ENCODE measurements around the gene DENND1A. TPM values are rescaled to one million over a fixed set of nuclear protein-coding genes. Genes with fewer than 3 reads are reported as not detected.

Gene DENND1A
- total RNA-seq, 2 donors from 2014 or later: 17.8 to 36.6 TPM

- H3K27me3 ChIP-seq (replicated peaks; ENCODE audit: insufficient read depth): no peaks in the 10 kb centered on the region
- H3K4me1 ChIP-seq (ENCODE audit: control insufficient read depth in 1 of 2, low read depth in 2 of 2): no peaks in the 10 kb centered on the region
- no peak for TF ChIP-seq CTCF (IDR thresholded peaks at IDR 0.05)
- H3K27ac ChIP-seq: no peak overlapping the region
- H3K36me3 ChIP-seq: no peaks in the 10 kb centered on the region
- DNase-seq (ENCODE audit: low spot score): no peak
- H3K4me3 ChIP-seq: no peak overlapping the region
- no peak for ATAC-seq (ENCODE audit: insufficient number of reproducible peaks, low FRiP score, low read depth)
- H3K9me3 ChIP-seq: no peaks in the 10 kb centered on the region
Observed at GRCh38 chr9:123368023-123368422, 561.9 kb downstream of the DENND1A start.

- Histone ChIP-seq H3K36me3 (no peaks in the 10 kb centered on the region), H3K27me3 (replicated peaks; ENCODE audit: insufficient read depth) (no peaks in the 10 kb centered on the region), H3K27ac (no peak overlapping the region), H3K4me3 (no peak overlapping the region), H3K9me3 (no peaks in the 10 kb centered on the region), H3K4me1 (ENCODE audit: control insufficient read depth in 1 of 2, low read depth in 2 of 2) (no peaks in the 10 kb centered on the region)
- DNase-seq (ENCODE audit: low spot score) (no peak), ATAC-seq (ENCODE audit: insufficient number of reproducible peaks, low FRiP score, low read depth) (no peak)
- TF ChIP-seq CTCF (IDR thresholded peaks at IDR 0.05): no peak
Observed at GRCh38 chr9:123365881-123366528, 563.9 kb downstream of the DENND1A start.

- no peaks in the 10 kb centered on the region for H3K27me3 ChIP-seq (replicated peaks; ENCODE audit: insufficient read depth)
- no peaks in the 10 kb centered on the region for H3K9me3 ChIP-seq
- DNase-seq (ENCODE audit: low spot score) (no peak), ATAC-seq (ENCODE audit: insufficient number of reproducible peaks, low FRiP score, low read depth) (no peak)
- H3K4me3 ChIP-seq: no peak overlapping the region
- H3K4me1 ChIP-seq (ENCODE audit: control insufficient read depth in 1 of 2, low read depth in 2 of 2): no peaks in the 10 kb centered on the region
- no peak overlapping the region for H3K27ac ChIP-seq
- no peak for TF ChIP-seq CTCF (IDR thresholded peaks at IDR 0.05)
- H3K36me3 ChIP-seq: no peaks in the 10 kb centered on the region
Observed at GRCh38 chr9:123365287-123365880, 564.5 kb downstream of the DENND1A start.

GRCh38 chr9:123364241-123364824 is 565.6 kb downstream of the DENND1A start:
- Histone ChIP-seq H3K9me3 (no peaks in the 10 kb centered on the region), H3K36me3 (no peaks in the 10 kb centered on the region), H3K27ac (no peak overlapping the region), H3K4me3 (no peak overlapping the region), H3K4me1 (ENCODE audit: control insufficient read depth in 1 of 2, low read depth in 2 of 2) (no peaks in the 10 kb centered on the region), H3K27me3 (replicated peaks; ENCODE audit: insufficient read depth) (no peaks in the 10 kb centered on the region)
- ATAC-seq (ENCODE audit: insufficient number of reproducible peaks, low FRiP score, low read depth): no peak
- TF ChIP-seq CTCF (IDR thresholded peaks at IDR 0.05): no peak
- DNase-seq (ENCODE audit: low spot score): no peak

GRCh38 chr9:123362856-123363255 is 567.1 kb downstream of the DENND1A start:
- no peak for TF ChIP-seq CTCF (IDR thresholded peaks at IDR 0.05)
- ATAC-seq (ENCODE audit: insufficient number of reproducible peaks, low FRiP score, low read depth) (no peak), DNase-seq (ENCODE audit: low spot score) (no peak)
- H3K36me3 ChIP-seq: no peaks in the 10 kb centered on the region
- no peaks in the 10 kb centered on the region for H3K9me3 ChIP-seq
- no peaks in the 10 kb centered on the region for H3K27me3 ChIP-seq (replicated peaks; ENCODE audit: insufficient read depth)
- H3K27ac ChIP-seq: no peak overlapping the region
- H3K4me3 ChIP-seq: no peak overlapping the region
- no peaks in the 10 kb centered on the region for H3K4me1 ChIP-seq (ENCODE audit: control insufficient read depth in 1 of 2, low read depth in 2 of 2)

Measured in thoracic aorta (tissue), 2 donors.